ENCODE data around the gene NHLRC4. TPM values are rescaled to one million over a fixed set of nuclear protein-coding genes. Genes with fewer than 3 reads are reported as not detected.

The NHLRC4 gene
- total and polyA plus RNA-seq, 2 of the 13 experiments (the other 11 are each of a cell fraction or from before 2014, with no cell fraction given), result 0.40 to 0.59 TPM

DNA sequence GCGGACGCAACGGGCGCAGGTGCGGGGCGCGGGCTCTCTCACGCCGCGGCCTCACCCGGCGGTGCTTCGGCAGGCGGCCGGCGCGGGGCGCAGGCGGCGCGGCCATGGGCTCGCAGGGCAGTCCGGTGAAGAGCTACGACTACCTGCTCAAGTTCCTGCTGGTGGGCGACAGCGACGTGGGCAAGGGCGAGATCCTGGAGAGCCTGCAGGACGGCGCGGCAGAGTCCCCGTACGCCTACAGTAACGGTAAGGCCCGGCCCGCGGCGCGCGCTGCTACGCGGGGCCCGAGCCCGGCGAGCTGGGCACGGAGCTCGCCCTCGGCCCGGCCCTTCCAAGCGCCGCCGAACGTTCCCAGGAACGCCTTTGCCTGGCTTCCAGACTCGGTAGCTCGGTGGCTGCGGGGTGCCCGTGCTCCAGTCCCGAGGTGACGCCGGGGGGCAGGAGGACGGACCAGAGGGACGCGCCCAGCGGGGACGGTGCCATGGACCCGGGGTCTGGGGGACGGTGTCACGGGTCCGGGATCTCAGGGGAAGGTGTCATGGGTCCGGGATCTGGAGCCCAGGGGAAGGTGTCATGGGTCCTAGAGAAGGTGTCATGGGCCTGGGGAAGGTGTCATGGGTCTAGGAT is 23.5 kb downstream of the NHLRC4 start (continued):
- TF ChIP-seq MXI1 (IDR thresholded peaks at IDR 0.05; ENCODE audit: borderline replicate concordance, low read depth, low read length), result peak; percentile 11; the same call in 1 of the 3 replicates
- TF ChIP-seq, protein P1, sequence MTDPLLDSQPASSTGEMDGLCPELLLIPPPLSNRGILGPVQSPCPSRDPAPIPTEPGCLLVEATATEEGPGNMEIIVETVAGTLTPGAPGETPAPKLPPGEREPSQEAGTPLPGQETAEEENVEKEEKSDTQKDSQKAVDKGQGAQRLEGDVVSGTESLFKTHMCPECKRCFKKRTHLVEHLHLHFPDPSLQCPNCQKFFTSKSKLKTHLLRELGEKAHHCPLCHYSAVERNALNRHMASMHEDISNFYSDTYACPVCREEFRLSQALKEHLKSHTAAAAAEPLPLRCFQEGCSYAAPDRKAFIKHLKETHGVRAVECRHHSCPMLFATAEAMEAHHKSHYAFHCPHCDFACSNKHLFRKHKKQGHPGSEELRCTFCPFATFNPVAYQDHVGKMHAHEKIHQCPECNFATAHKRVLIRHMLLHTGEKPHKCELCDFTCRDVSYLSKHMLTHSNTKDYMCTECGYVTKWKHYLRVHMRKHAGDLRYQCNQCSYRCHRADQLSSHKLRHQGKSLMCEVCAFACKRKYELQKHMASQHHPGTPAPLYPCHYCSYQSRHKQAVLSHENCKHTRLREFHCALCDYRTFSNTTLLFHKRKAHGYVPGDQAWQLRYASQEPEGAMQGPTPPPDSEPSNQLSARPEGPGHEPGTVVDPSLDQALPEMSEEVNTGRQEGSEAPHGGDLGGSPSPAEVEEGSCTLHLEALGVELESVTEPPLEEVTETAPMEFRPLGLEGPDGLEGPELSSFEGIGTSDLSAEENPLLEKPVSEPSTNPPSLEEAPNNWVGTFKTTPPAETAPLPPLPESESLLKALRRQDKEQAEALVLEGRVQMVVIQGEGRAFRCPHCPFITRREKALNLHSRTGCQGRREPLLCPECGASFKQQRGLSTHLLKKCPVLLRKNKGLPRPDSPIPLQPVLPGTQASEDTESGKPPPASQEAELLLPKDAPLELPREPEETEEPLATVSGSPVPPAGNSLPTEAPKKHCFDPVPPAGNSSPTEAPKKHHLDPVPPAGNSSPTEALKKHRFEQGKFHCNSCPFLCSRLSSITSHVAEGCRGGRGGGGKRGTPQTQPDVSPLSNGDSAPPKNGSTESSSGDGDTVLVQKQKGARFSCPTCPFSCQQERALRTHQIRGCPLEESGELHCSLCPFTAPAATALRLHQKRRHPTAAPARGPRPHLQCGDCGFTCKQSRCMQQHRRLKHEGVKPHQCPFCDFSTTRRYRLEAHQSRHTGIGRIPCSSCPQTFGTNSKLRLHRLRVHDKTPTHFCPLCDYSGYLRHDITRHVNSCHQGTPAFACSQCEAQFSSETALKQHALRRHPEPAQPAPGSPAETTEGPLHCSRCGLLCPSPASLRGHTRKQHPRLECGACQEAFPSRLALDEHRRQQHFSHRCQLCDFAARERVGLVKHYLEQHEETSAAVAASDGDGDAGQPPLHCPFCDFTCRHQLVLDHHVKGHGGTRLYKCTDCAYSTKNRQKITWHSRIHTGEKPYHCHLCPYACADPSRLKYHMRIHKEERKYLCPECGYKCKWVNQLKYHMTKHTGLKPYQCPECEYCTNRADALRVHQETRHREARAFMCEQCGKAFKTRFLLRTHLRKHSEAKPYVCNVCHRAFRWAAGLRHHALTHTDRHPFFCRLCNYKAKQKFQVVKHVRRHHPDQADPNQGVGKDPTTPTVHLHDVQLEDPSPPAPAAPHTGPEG (CRISPR knock-in tag; IDR thresholded peaks at IDR 0.05), result 0 out of 2 replicates have a peak, but pooled peaks have one; percentile 45
- TF ChIP-seq MTA3 (CRISPR knock-in tag; IDR thresholded peaks at IDR 0.05), result no peak
- TF ChIP-seq NPAS2 (CRISPR knock-in tag; IDR thresholded peaks at IDR 0.05; ENCODE audit: borderline replicate concordance), result no peak
- TF ChIP-seq SUZ12 (IDR thresholded peaks at IDR 0.05; ENCODE audit: low read depth, low read length), result no peak
- TF ChIP-seq, protein P2, sequence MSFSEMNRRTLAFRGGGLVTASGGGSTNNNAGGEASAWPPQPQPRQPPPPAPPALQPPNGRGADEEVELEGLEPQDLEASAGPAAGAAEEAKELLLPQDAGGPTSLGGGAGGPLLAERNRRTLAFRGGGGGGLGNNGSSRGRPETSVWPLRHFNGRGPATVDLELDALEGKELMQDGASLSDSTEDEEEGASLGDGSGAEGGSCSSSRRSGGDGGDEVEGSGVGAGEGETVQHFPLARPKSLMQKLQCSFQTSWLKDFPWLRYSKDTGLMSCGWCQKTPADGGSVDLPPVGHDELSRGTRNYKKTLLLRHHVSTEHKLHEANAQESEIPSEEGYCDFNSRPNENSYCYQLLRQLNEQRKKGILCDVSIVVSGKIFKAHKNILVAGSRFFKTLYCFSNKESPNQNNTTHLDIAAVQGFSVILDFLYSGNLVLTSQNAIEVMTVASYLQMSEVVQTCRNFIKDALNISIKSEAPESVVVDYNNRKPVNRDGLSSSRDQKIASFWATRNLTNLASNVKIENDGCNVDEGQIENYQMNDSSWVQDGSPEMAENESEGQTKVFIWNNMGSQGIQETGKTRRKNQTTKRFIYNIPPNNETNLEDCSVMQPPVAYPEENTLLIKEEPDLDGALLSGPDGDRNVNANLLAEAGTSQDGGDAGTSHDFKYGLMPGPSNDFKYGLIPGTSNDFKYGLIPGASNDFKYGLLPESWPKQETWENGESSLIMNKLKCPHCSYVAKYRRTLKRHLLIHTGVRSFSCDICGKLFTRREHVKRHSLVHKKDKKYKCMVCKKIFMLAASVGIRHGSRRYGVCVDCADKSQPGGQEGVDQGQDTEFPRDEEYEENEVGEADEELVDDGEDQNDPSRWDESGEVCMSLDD (CRISPR knock-in tag; IDR thresholded peaks at IDR 0.05; ENCODE audit: borderline replicate concordance), result no peak
- TF ChIP-seq MED8 (CRISPR knock-in tag; IDR thresholded peaks at IDR 0.05; ENCODE audit: insufficient replicate concordance), result no peak
- peak; percentile 57; the same call in 1 of the 2 replicates for TF ChIP-seq SIN3A (IDR thresholded peaks at IDR 0.05; ENCODE audit: borderline replicate concordance, low read depth, low read length)
- no peak for TF ChIP-seq ZNF564 (CRISPR knock-in tag; IDR thresholded peaks at IDR 0.05)
- TF ChIP-seq ZNF138 (CRISPR knock-in tag; IDR thresholded peaks at IDR 0.05; ENCODE audit: low read depth), result no peak
- no peak for TF ChIP-seq ASH2L (IDR thresholded peaks at IDR 0.05; ENCODE audit: insufficient read length, low read depth, low read length)
- TF ChIP-seq, protein P3, sequence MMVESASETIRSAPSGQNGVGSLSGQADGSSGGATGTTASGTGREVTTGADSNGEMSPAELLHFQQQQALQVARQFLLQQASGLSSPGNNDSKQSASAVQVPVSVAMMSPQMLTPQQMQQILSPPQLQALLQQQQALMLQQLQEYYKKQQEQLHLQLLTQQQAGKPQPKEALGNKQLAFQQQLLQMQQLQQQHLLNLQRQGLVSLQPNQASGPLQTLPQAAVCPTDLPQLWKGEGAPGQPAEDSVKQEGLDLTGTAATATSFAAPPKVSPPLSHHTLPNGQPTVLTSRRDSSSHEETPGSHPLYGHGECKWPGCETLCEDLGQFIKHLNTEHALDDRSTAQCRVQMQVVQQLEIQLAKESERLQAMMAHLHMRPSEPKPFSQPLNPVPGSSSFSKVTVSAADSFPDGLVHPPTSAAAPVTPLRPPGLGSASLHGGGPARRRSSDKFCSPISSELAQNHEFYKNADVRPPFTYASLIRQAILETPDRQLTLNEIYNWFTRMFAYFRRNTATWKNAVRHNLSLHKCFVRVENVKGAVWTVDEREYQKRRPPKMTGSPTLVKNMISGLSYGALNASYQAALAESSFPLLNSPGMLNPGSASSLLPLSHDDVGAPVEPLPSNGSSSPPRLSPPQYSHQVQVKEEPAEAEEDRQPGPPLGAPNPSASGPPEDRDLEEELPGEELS (CRISPR knock-in tag; IDR thresholded peaks at IDR 0.05), result no peak
- TF ChIP-seq ZNF556 (CRISPR knock-in tag; IDR thresholded peaks at IDR 0.05; ENCODE audit: borderline replicate concordance), result no peak
- TF ChIP-seq ZNF558 (CRISPR knock-in tag; IDR thresholded peaks at IDR 0.05; ENCODE audit: borderline replicate concordance), result peak; percentile 49; the same call in 1 of the 2 replicates
- TF ChIP-seq, protein P4, sequence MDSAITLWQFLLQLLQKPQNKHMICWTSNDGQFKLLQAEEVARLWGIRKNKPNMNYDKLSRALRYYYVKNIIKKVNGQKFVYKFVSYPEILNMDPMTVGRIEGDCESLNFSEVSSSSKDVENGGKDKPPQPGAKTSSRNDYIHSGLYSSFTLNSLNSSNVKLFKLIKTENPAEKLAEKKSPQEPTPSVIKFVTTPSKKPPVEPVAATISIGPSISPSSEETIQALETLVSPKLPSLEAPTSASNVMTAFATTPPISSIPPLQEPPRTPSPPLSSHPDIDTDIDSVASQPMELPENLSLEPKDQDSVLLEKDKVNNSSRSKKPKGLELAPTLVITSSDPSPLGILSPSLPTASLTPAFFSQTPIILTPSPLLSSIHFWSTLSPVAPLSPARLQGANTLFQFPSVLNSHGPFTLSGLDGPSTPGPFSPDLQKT (CRISPR knock-in tag; IDR thresholded peaks at IDR 0.05; ENCODE audit: borderline replicate concordance), result no peak
